Keratinocyte (primary cell): ENCODE data around the gene SIX3.
A peak's percentile ranks its signal among the peaks of the same experiment; 100 is the strongest.

Experiments
- EZH2 ChIP-seq: IDR thresholded peaks from one replicate; pipeline ENCODE4 v1.6.1; 2012; ENCODE audit warnings: inconsistent platforms, mild to moderate bottlenecking, low read length, moderate library complexity
- TF ChIP-seq, protein P1 (sequence below), 3 experiments: IDR thresholded peaks in 1 of 3; conservative IDR thresholded peaks in 1 of 3; optimal IDR thresholded peaks in 1 of 3; 2 replicates in 2 of 3; 3 replicates in 1 of 3; pipeline versions ENCODE3 to v1.5.1; 2011; ENCODE audit warnings: low read length in 3 of 3, mild to moderate bottlenecking in 3 of 3, moderate library complexity in 2 of 3, control low read depth in 1 of 3, inconsistent platforms in 1 of 3; ENCODE audit not compliant: insufficient read depth in 2 of 3; ENCODE audit errors: extremely low read depth in 1 of 3

DNA sequence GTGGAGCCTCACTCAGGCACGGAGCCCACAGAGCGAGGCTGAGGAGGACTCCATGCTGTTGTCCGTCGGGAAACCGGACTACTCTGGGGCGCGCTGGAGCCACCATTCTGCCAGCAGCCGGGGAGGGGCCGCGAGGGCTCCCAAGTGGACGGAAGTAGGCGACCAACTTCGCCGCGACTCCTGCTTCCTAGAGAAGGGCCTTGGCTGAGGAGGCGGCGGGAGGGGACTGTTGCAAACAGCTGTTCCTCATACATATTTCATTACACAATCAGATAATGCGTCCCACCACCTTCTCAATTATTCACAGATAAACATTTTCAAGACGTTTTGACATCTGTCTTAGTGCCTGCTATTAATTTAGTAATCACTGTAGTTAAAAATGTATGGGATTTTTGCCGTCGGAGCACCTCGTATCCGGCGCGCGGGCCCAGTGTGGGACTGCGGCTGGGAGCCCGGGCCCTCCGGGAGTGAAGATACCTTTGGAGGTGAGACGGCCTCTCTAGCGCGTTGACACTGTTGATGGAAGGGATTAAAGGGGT is 11.7 kb upstream of the SIX3 start:
- TF ChIP-seq, protein P1, sequence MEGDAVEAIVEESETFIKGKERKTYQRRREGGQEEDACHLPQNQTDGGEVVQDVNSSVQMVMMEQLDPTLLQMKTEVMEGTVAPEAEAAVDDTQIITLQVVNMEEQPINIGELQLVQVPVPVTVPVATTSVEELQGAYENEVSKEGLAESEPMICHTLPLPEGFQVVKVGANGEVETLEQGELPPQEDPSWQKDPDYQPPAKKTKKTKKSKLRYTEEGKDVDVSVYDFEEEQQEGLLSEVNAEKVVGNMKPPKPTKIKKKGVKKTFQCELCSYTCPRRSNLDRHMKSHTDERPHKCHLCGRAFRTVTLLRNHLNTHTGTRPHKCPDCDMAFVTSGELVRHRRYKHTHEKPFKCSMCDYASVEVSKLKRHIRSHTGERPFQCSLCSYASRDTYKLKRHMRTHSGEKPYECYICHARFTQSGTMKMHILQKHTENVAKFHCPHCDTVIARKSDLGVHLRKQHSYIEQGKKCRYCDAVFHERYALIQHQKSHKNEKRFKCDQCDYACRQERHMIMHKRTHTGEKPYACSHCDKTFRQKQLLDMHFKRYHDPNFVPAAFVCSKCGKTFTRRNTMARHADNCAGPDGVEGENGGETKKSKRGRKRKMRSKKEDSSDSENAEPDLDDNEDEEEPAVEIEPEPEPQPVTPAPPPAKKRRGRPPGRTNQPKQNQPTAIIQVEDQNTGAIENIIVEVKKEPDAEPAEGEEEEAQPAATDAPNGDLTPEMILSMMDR (optimal IDR thresholded peaks at IDR 0.05 in 1 of 3, IDR thresholded peaks at IDR 0.05 in 1 of 3, conservative IDR thresholded peaks at IDR 0.05 in 1 of 3; ENCODE audit: extremely low read depth in 1 of 3, insufficient read depth in 2 of 3, low read length in 3 of 3) = no peak
- peak; percentile 71 for TF ChIP-seq EZH2
